Calu3 (cell line): ENCODE data around the gene SS18L1. TPM values are rescaled to one million over a fixed set of nuclear protein-coding genes. Genes with fewer than 3 reads are reported as not detected.

ENCODE experiments used
- BruUV-seq: library from RNA; stranded (reverse); fragments of 400-500 nt; replicated peaks from 2 replicates; lab custom pipeline; 2021; lab: Mats Ljungman, UMichigan
- CTCF ChIA-PET: fragments of 300-600 bp; sonication (Branson Sonifier 250); formaldehyde crosslinking; loops from one replicate; lab custom pipeline; 2022; ENCODE audit warnings: antibody characterized with exemption; lab: Charles Lee
- DNase-seq: peaks from one replicate; pipeline ENCODE4 v3.0.0; 2022
- H3K27ac Mint-ChIP-seq: one replicate; pipeline ENCODE4 v1.8.0; 2022; ENCODE audit warnings: mixed read lengths; ENCODE audit not compliant: unreplicated experiment
- H3K27me3 Mint-ChIP-seq: one replicate; pipeline ENCODE4 v1.8.0; 2022; ENCODE audit warnings: mixed read lengths; ENCODE audit not compliant: unreplicated experiment
- H3K36me3 Mint-ChIP-seq: one replicate; pipeline ENCODE4 v1.8.0; 2022; ENCODE audit warnings: mild to moderate bottlenecking, moderate library complexity, mixed read lengths; ENCODE audit not compliant: insufficient read depth, unreplicated experiment
- H3K4me1 Mint-ChIP-seq: one replicate; pipeline ENCODE4 v1.8.0; 2022; ENCODE audit warnings: mild to moderate bottlenecking, low read depth, mixed read lengths; ENCODE audit not compliant: unreplicated experiment
- H3K4me3 Mint-ChIP-seq: one replicate; pipeline ENCODE4 v1.8.0; 2022; ENCODE audit warnings: mild to moderate bottlenecking, low read depth, moderate library complexity, mixed read lengths; ENCODE audit not compliant: unreplicated experiment
- H3K9me3 Mint-ChIP-seq: one replicate; pipeline ENCODE4 v1.8.0; 2022; ENCODE audit warnings: low read depth, mixed read lengths; ENCODE audit not compliant: unreplicated experiment
- CTCF ChIP-seq: fragments of 200-600 bp; IDR thresholded peaks from one replicate; pipeline ENCODE4 v1.8.0; 2022; ENCODE audit warnings: antibody characterized with exemption; ENCODE audit not compliant: unreplicated experiment
- intact Hi-C: fragments of 100-400 bp; cut with micrococcal nuclease; formaldehyde crosslinking; loops from one replicate; pipeline ENCODE4 v1.10.0; 2022; ENCODE audit not compliant: unreplicated experiment
- total RNA-seq: library from RNA; stranded (reverse); gene quantifications from 2 replicates; pipeline ENCODE4 v1.2.3, GENCODE V29; 2022

SS18L1 gene
- total RNA-seq, 1 experiment from 2014 or later: 47.4 TPM

GRCh38 chr20:62148908-62149314 lies 5.3 kb downstream of the SS18L1 start:
- BruUV-seq: no TSS peak
- no peak for DNase-seq
- no peak overlapping the region for H3K4me3 Mint-ChIP-seq
- H3K4me1 Mint-ChIP-seq: peaks cover 24% of the 10 kb centered on the region
- peaks cover 9% of the 10 kb centered on the region for H3K9me3 Mint-ChIP-seq
- no peak for TF ChIP-seq CTCF
- intact Hi-C loops: no loop called here
- CTCF ChIA-PET: no interaction called here
- peaks cover 51% of the 10 kb centered on the region for H3K36me3 Mint-ChIP-seq
- H3K27me3 Mint-ChIP-seq: no peaks in the 10 kb centered on the region
- H3K27ac Mint-ChIP-seq: no peak overlapping the region

- no peak for DNase-seq
- intact Hi-C loops: no loop called here
- peaks cover 25% of the 10 kb centered on the region for H3K4me1 Mint-ChIP-seq
- CTCF ChIA-PET: no interaction called here
- no peak for TF ChIP-seq CTCF
- no peak overlapping the region for H3K27ac Mint-ChIP-seq
- H3K27me3 Mint-ChIP-seq: no peaks in the 10 kb centered on the region
- H3K4me3 Mint-ChIP-seq: no peak overlapping the region
- peaks cover 47% of the 10 kb centered on the region for H3K36me3 Mint-ChIP-seq
- BruUV-seq: no TSS peak
- H3K9me3 Mint-ChIP-seq: peaks cover 9% of the 10 kb centered on the region
Observed at GRCh38 chr20:62149532-62150309, 6.2 kb downstream of the SS18L1 start.

GRCh38 chr20:62150310-62150575 lies 6.7 kb downstream of the SS18L1 start:
- BruUV-seq: no TSS peak
- Mint-ChIP-seq H3K27ac (no peak overlapping the region), H3K4me3 (no peak overlapping the region), H3K36me3 (peaks cover 45% of the 10 kb centered on the region), H3K27me3 (no peaks in the 10 kb centered on the region), H3K9me3 (peaks cover 9% of the 10 kb centered on the region), H3K4me1 (peaks cover 25% of the 10 kb centered on the region)
- DNase-seq: no peak
- CTCF ChIA-PET: no interaction called here
- intact Hi-C loops: no loop called here
- TF ChIP-seq CTCF: no peak

- intact Hi-C loops: no loop called here
- no TSS peak for BruUV-seq
- Mint-ChIP-seq H3K27me3 (no peaks in the 10 kb centered on the region), H3K4me3 (no peak overlapping the region), H3K9me3 (peaks cover 9% of the 10 kb centered on the region), H3K4me1 (peaks cover 26% of the 10 kb centered on the region), H3K27ac (no peak overlapping the region), H3K36me3 (peaks cover 39% of the 10 kb centered on the region)
- TF ChIP-seq CTCF: no peak
- CTCF ChIA-PET: no interaction called here
- DNase-seq: no peak
Observed at GRCh38 chr20:62151225-62151624, 7.7 kb downstream of the SS18L1 start.
